GM12878 (cell line): ENCODE results near the gene MLPH.

Experiments used
- ATF3 ChIP-seq: IDR thresholded peaks from 2 replicates; pipeline ENCODE4 v1.6.1; 2011; ENCODE audit warnings: low read depth, mild to moderate bottlenecking, low read length, moderate library complexity, borderline replicate concordance; ENCODE audit errors: extremely low read depth
- CHD4 ChIP-seq: fragments of 200-600 bp; sonication (generic); IDR thresholded peaks from 2 replicates; pipeline ENCODE4 v1.6.1; 2016; ENCODE audit warnings: mild to moderate bottlenecking
- CTCF ChIP-seq, 3 experiments: IDR thresholded peaks in 2 of 3; conservative IDR thresholded peaks in 1 of 3; 2 replicates each; pipeline ENCODE4 v1.5.1; 2011; ENCODE audit warnings: low read depth in 3 of 3, low read length in 3 of 3, mild to moderate bottlenecking in 3 of 3, control low read depth in 2 of 3, moderate library complexity in 2 of 3, inconsistent platforms in 1 of 3, mixed read lengths in 1 of 3; ENCODE audit not compliant: control insufficient read depth in 2 of 3, insufficient read depth in 1 of 3; ENCODE audit errors: extremely low read depth in 1 of 3
- ELK1 ChIP-seq: IDR thresholded peaks from 2 replicates; pipeline ENCODE4 v1.6.1; 2012; ENCODE audit warnings: low read depth, low read length, improper control_type of control experiment
- EZH2 ChIP-seq: IDR thresholded peaks from 2 replicates; pipeline ENCODE4 v1.6.1; 2012; ENCODE audit warnings: low read depth, mild to moderate bottlenecking, control low read depth, inconsistent platforms, low read length, borderline replicate concordance; ENCODE audit not compliant: control insufficient read depth
- HDAC2 ChIP-seq: fragments of 200-600 bp; sonication (generic); IDR thresholded peaks from 2 replicates; pipeline ENCODE4 v1.6.1; 2017
- MLLT1 ChIP-seq: fragments of 450-650 bp; IDR thresholded peaks from 2 replicates; pipeline ENCODE4 v1.6.1; 2016; ENCODE audit warnings: mild to moderate bottlenecking
- MXI1 ChIP-seq: fragments of 150-350 bp; IDR thresholded peaks from 2 replicates; pipeline ENCODE4 v1.6.1; 2011; ENCODE audit warnings: low read depth, mild to moderate bottlenecking, inconsistent platforms, low read length, improper control_type of control experiment
- POLR2A ChIP-seq: IDR thresholded peaks from 2 replicates; pipeline ENCODE4 v1.6.1; 2011; ENCODE audit warnings: low read depth, mild to moderate bottlenecking, low read length
- POLR2AphosphoS5 ChIP-seq: IDR thresholded peaks from 2 replicates; pipeline ENCODE4 v1.6.1; 2011; ENCODE audit warnings: mild to moderate bottlenecking, low read length, inconsistent platforms
- PRDM15 ChIP-seq: fragments of 450-650 bp; formaldehyde crosslinking; IDR thresholded peaks from 2 replicates; pipeline ENCODE4 v1.4.0; 2020; ENCODE audit warnings: mild to moderate bottlenecking, moderate library complexity
- ZSCAN29 ChIP-seq: fragments of 450-650 bp; IDR thresholded peaks from 2 replicates; pipeline ENCODE4 v1.6.1; 2017; ENCODE audit warnings: mild to moderate bottlenecking, moderate library complexity

- TF ChIP-seq ELK1 (no peak), HDAC2 (no peak), EZH2 (no peak), CTCF (IDR thresholded peaks at IDR 0.05 in 2 of 3, conservative IDR thresholded peaks at IDR 0.05 in 1 of 3; ENCODE audit: control insufficient read depth in 2 of 3, extremely low read depth in 1 of 3, insufficient read depth in 1 of 3, low read depth in 3 of 3, low read length in 3 of 3) (no peak), POLR2A (no peak), POLR2AphosphoS5 (no peak), ZSCAN29 (no peak), MLLT1 (no peak), MXI1 (no peak), ATF3 (no peak), CHD4 (no peak), PRDM15 (CRISPR knock-in tag) (no peak)
These were observed 33.4 kb upstream of the MLPH start for GRCh38 chr2:237453671-237454070.
